Vagina (tissue), 2 donors: ENCODE measurements around the gene ZNF124.

Source experiments
- CTCF ChIP-seq, 3 experiments: fragments of 450-650 bp in 2 of 3; fragments of 200-600 bp in 1 of 3; sonication (generic) in 1 of 3; IDR thresholded peaks; one replicate each; pipeline ENCODE4 v1.5.1; 2017 to 2019; ENCODE audit warnings: antibody characterized with exemption in 3 of 3, mild to moderate bottlenecking in 2 of 3, moderate library complexity in 2 of 3
- POLR2A ChIP-seq, 2 donors: fragments of 450-650 bp; IDR thresholded peaks; one replicate each; pipeline ENCODE4 v1.6.1; 2017; ENCODE audit warnings: antibody characterized with exemption in 2 of 2, mild to moderate bottlenecking in 2 of 2, moderate library complexity in 2 of 2

GRCh38 chr1:247165674-247166073 lies 6.1 kb downstream of the ZNF124 start:
- TF ChIP-seq POLR2A (IDR thresholded peaks at IDR 0.05) (no peak), CTCF (IDR thresholded peaks at IDR 0.05) (no peak)
